HepG2 (cell line): ENCODE data around the gene TTC4. TPM values are rescaled to one million over a fixed set of nuclear protein-coding genes. Genes with fewer than 3 reads are reported as not detected.

ENCODE experiments used
- ATAC-seq: fragments of 200-7000 bp; cut with Tn5 transposase; 3 replicates; pipeline ENCODE4 v1.9.1; 2020; ENCODE audit warnings: mild to moderate bottlenecking, moderate library complexity
- BruUV-seq: library from RNA; stranded (reverse); fragments of 400-500 nt; replicated peaks from 2 replicates; lab custom pipeline; 2021; lab: Mats Ljungman, UMichigan
- CTCF ChIA-PET: fragments of 300-600 bp; formaldehyde crosslinking; extraction: SDS; loops from one replicate; lab custom pipeline; 2021; ENCODE audit warnings: low total read pairs, inconsistent platforms, low intra/inter-chr PET ratio; lab: Yijun Ruan, JAX
- POLR2A ChIA-PET: fragments of 350-600 bp; sonication (Branson Sonifier 250); formaldehyde crosslinking; loops from one replicate; lab custom pipeline; 2020; ENCODE audit warnings: antibody characterized with exemption, inconsistent platforms; lab: Yijun Ruan, JAX
- DNase-seq: peaks from one replicate; pipeline ENCODE4 v3.0.0-alpha.2; 2015; ENCODE audit warnings: low spot score
- FAIRE-seq: peaks from 3 replicates; lab custom pipeline; 2011; peaks lifted over from hg19 to GRCh38; lab: Jason Lieb, UNC
- H2AFZ ChIP-seq: one replicate; pipeline ENCODE4 v1.6.1; 2011; ENCODE audit warnings: low read length, inconsistent platforms
- H3K27ac ChIP-seq: fragments of 300-600 bp; 3 replicates; pipeline ENCODE4 v1.8.0; 2011; ENCODE audit warnings: mixed run types, mild to moderate bottlenecking, mixed read lengths, low read length, inconsistent platforms; ENCODE audit not compliant: insufficient read depth; ENCODE audit errors: extremely low read length
- H3K27me3 ChIP-seq, 2 experiments: fragments of 200-600 bp in 1 of 2; 2 replicates in 1 of 2; 3 replicates in 1 of 2; pipeline versions ENCODE4 v1.6.0 to v1.8.0; 2011; ENCODE audit warnings: low read length in 2 of 2, mild to moderate bottlenecking in 2 of 2, moderate library complexity in 2 of 2, inconsistent platforms in 1 of 2; ENCODE audit not compliant: insufficient read depth in 2 of 2, control insufficient read depth in 1 of 2
- H3K36me3 ChIP-seq, 2 experiments: fragments of 200-600 bp in 1 of 2; replicated peaks in 1 of 2; 2 replicates in 1 of 2; 3 replicates in 1 of 2; pipeline versions ENCODE4 v1.5.1 to v1.8.0; 2011; ENCODE audit warnings: low read length in 2 of 2, inconsistent platforms in 1 of 2; ENCODE audit not compliant: insufficient read depth in 2 of 2, control insufficient read depth in 1 of 2
- H3K4me1 ChIP-seq: 2 replicates; pipeline ENCODE4 v1.5.1; 2012; ENCODE audit warnings: low read length, inconsistent platforms; ENCODE audit not compliant: insufficient read depth
- H3K4me2 ChIP-seq: 2 replicates; pipeline ENCODE4 v1.6.0; 2011; ENCODE audit warnings: low read depth, low read length, inconsistent platforms
- H3K4me3 ChIP-seq, 3 experiments: fragments of 200-600 bp in 1 of 3; sonication (generic), shearing (Covaris generic) in 1 of 3; replicated peaks in 1 of 3; 2 replicates each; pipeline ENCODE4 v1.5.1; 2011 to 2016; ENCODE audit warnings: low read length in 3 of 3, inconsistent platforms in 2 of 3, low read depth in 2 of 3, mild to moderate bottlenecking in 2 of 3, control low read depth in 1 of 3, mixed read lengths in 1 of 3; ENCODE audit not compliant: insufficient read depth in 1 of 3
- H3K79me2 ChIP-seq: one replicate; pipeline ENCODE4 v1.6.1; 2011; ENCODE audit warnings: low read length, inconsistent platforms; ENCODE audit not compliant: insufficient read depth
- H3K9ac ChIP-seq: 2 replicates; pipeline ENCODE4 v1.6.0; 2011; ENCODE audit warnings: mild to moderate bottlenecking, low read depth, low read length, inconsistent platforms; ENCODE audit not compliant: insufficient read depth
- H3K9me3 ChIP-seq: 2 replicates; pipeline ENCODE4 v1.5.1; 2012; ENCODE audit warnings: mild to moderate bottlenecking, low read length
- H4K20me1 ChIP-seq: 2 replicates; pipeline ENCODE4 v1.6.0; 2011; ENCODE audit warnings: inconsistent platforms, mild to moderate bottlenecking, low read length, moderate library complexity; ENCODE audit not compliant: insufficient read depth
- BCL3 ChIP-seq: sonication (generic); formaldehyde crosslinking; IDR thresholded peaks from 2 replicates; pipeline ENCODE4 v1.5.1; 2020; ENCODE audit warnings: mild to moderate bottlenecking, missing genetic modification reagents, moderate library complexity
- GPN1 ChIP-seq: sonication (generic); formaldehyde crosslinking; IDR thresholded peaks from 2 replicates; pipeline ENCODE4 v1.5.1; 2020; ENCODE audit warnings: missing genetic modification reagents, borderline replicate concordance
- TGIF2 ChIP-seq: IDR thresholded peaks from 2 replicates; pipeline ENCODE4 v1.6.1; 2016; ENCODE audit warnings: control low read depth, missing compliant biosample characterization
- TRIM22 ChIP-seq: fragments of 450-650 bp; IDR thresholded peaks from 2 replicates; pipeline ENCODE4 v1.6.1; 2017
- TRIM24 ChIP-seq: sonication (generic); formaldehyde crosslinking; IDR thresholded peaks from 2 replicates; pipeline ENCODE4 v1.8.0; 2022; ENCODE audit warnings: mild to moderate bottlenecking, missing genetic modification reagents
- ZNF407 ChIP-seq: sonication (generic); formaldehyde crosslinking; IDR thresholded peaks from one replicate; pipeline ENCODE4 v1.5.1; 2020; ENCODE audit warnings: mild to moderate bottlenecking, missing genetic modification reagents; ENCODE audit errors: not compliant biosample characterization
- ZNF503 ChIP-seq: sonication (generic); formaldehyde crosslinking; IDR thresholded peaks from 2 replicates; pipeline ENCODE4 v1.4.0; 2020; ENCODE audit warnings: missing genetic modification reagents
- ZNF564 ChIP-seq: sonication (generic); formaldehyde crosslinking; IDR thresholded peaks from 2 replicates; pipeline ENCODE4 v1.8.1; 2023; ENCODE audit warnings: mild to moderate bottlenecking, missing genetic modification reagents
- ZNF616 ChIP-seq: sonication (generic); formaldehyde crosslinking; IDR thresholded peaks from 2 replicates; pipeline ENCODE4 v1.5.0; 2020; ENCODE audit warnings: low read depth, mild to moderate bottlenecking, missing genetic modification reagents
- ZNF883 ChIP-seq: sonication (generic); formaldehyde crosslinking; IDR thresholded peaks from 2 replicates; pipeline ENCODE4 v1.5.1; 2020; ENCODE audit warnings: mild to moderate bottlenecking, missing genetic modification reagents; ENCODE audit errors: not compliant biosample characterization
- ZSCAN29 ChIP-seq: sonication (generic); formaldehyde crosslinking; conservative IDR thresholded peaks from 2 replicates; pipeline ENCODE4 v1.4.0; 2020; ENCODE audit warnings: mild to moderate bottlenecking, missing genetic modification reagents
- WGBS: methylation state at CpG from one replicate; pipeline ENCODE4 v1.1.6; 2017; ENCODE audit warnings: low lambda C conversion rate; 5-methylcytosine and 5-hydroxymethylcytosine counted together
- in situ Hi-C: cut with HindIII; loops from 2 replicates; pipeline ENCODE4 v1.10.0; 2017; ENCODE audit warnings: low pct_unique_long_range_greater_than_20kb; ENCODE audit not compliant: extremely low pct_ligation_motif_present
- intact Hi-C: fragments of 100-400 bp; cut with micrococcal nuclease; formaldehyde crosslinking; loops from one replicate; pipeline ENCODE4 v1.10.0; 2022; ENCODE audit not compliant: unreplicated experiment
- polyA plus RNA-seq, 8 experiments: library from polyadenylated mRNA; depleted of rRNA in 3 of 8; stranded (reverse) in 7 of 8; unstranded in 1 of 8; fragments of >200 nt; fragmentation: Illumina TruSeq in 4 of 8; extraction: Trizol in 4 of 8; gene quantifications; 2 replicates each; pipeline versions ENCODE4 v1.2.1 to v1.2.3, GENCODE V29; 2011 to 2016; ENCODE audit warnings: low read depth in 4 of 8, missing spikeins in 1 of 8, mixed read lengths in 1 of 8; ENCODE audit not compliant: insufficient read depth in 1 of 8
- total RNA-seq, 5 experiments: library from RNA; depleted of rRNA; stranded (reverse); fragments of >200 nt; fragmentation: Illumina TruSeq; extraction: Trizol; gene quantifications; 2 replicates each; pipeline ENCODE4 v1.2.3, GENCODE V29; 2016; ENCODE audit warnings: low read depth in 1 of 5

TTC4 gene
- total and polyA plus RNA-seq, 2 of the 13 experiments (the other 11 are each of a cell fraction or from before 2014, with no cell fraction given), result 13.1 to 24.7 TPM

- H3K4me1 ChIP-seq, result peaks cover 6% of the 10 kb centered on the region; the same call in 1 of the 2 replicates
- H3K27me3 ChIP-seq, result no peaks in the 10 kb centered on the region; a peak in 1 of 5 replicates
- H3K4me2 ChIP-seq, result no peak overlapping the region
- H3K79me2 ChIP-seq, result no peaks in the 10 kb centered on the region
- H3K9ac ChIP-seq, result no peak overlapping the region
- peak; percentile 74 for ATAC-seq
- no TSS peak for BruUV-seq
- POLR2A ChIA-PET, result no interaction called here
- H2AFZ ChIP-seq, result no peak overlapping the region
- no peaks in the 10 kb centered on the region for H4K20me1 ChIP-seq
- peak; percentile 21 for DNase-seq
- H3K9me3 ChIP-seq, result no peaks in the 10 kb centered on the region
- H3K4me3 ChIP-seq, result no peak overlapping the region
- CTCF ChIA-PET, result no interaction called here
- no peaks in the 10 kb centered on the region for H3K36me3 ChIP-seq
- no peak overlapping the region for H3K27ac ChIP-seq
- intact Hi-C loops, result no loop called here
- no peak for FAIRE-seq
- in situ Hi-C loops, result no loop called here
- WGBS, result 56% methylated on average over 14 of the region's 15 CpGs
- TF ChIP-seq BCL3 (no peak), ZSCAN29 (CRISPR knock-in tag) (no peak), ZNF883 (no peak), TGIF2 (CRISPR knock-in tag) (no peak), TRIM24 (CRISPR knock-in tag) (no peak), ZNF616 (CRISPR knock-in tag) (no peak), ZNF503 (CRISPR knock-in tag) (no peak), ZNF564 (CRISPR knock-in tag) (no peak), TRIM22 (no peak), GPN1 (CRISPR knock-in tag) (no peak), ZNF407 (no peak)
These were observed 59.3 kb downstream of the TTC4 start for GRCh38 chr1:54774820-54775498.
